T1000 (cell line): ENCODE results near the gene CSTA.
"Not testable (repeated sequence)": the region's sequence is repeated elsewhere in the genome, so short reads cannot be mapped to it uniquely, and the experiment has no call there.

ENCODE experiments used
- DNase-seq: peaks from one replicate; lab custom pipeline; 2025; ENCODE audit warnings: mixed read lengths; lab: John Stamatoyannopoulos, UW

CSTA gene

DNA sequence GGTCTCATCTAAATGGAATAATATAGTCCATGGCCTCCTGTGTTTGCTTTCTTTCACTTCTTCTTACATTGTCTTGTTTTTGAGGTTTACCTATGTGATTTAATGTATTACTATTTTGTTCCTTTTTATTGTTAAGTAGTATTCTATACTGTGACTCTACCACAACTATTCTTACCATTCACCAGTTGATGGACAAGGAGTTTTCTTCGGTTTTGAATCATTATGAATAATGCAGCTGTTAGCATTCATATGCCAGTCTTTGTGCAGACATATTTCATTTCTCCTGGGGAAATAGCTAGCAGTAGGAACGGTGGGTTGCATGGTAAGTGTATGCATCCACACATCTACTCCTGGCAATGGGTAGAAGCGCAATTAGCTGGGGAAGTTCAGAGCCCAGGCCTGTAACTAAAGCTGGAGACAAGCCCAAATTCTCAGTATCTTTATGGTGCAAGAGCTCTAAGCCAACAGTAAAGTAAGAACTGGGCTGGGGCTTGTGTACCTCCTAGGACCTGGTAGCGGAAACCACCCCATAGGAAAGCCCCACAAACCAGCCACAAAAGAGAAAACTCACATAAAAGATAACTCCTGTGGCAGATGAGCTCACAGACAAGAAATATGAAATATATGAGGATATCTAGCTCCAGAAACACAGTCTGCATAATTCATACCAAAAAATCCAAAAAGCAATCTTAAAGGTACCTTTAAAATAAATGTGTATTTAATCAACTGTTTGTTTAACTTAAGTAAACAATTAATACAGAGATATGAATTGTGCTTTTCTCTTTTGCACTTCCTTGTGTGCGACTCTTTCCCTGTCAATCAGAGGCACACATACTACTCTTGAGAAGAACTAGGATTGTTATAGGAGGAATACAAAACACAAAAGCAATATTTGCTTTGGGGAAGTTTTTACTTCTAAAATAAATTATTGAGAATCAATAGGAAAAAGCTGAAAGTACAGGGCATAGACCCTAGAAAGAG is 2.7 kb upstream of the CSTA start:
- DNase-seq, result no peak

DNA sequence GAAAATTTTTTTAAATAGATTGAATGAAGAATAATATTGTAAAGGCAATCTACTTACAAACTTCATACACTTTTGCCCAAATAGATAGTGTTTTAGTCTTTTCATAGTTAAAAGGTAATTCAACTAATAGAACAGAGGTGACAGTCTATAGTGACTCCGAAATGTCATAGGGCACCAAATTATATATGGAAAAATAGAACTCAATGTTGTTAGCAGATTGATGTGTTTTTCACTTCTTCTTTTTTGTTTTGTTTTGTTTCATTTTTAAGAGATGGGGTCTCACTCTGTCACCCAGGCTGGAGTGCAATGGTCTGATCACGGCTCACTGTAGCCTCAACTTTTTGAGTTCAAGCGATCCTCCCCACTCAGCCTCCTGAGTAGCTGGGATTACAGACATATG is 721 bp downstream of the CSTA start:
- no peak for DNase-seq

GRCh38 chr3:122331886-122332285 is 6.8 kb downstream of the CSTA start:
- DNase-seq, result no peak

GRCh38 chr3:122332551-122332950 is 7.5 kb downstream of the CSTA start:
- no peak for DNase-seq

GRCh38 chr3:122342803-122343202 is 17.8 kb downstream of the CSTA start:
- DNase-seq, result no peak

DNA sequence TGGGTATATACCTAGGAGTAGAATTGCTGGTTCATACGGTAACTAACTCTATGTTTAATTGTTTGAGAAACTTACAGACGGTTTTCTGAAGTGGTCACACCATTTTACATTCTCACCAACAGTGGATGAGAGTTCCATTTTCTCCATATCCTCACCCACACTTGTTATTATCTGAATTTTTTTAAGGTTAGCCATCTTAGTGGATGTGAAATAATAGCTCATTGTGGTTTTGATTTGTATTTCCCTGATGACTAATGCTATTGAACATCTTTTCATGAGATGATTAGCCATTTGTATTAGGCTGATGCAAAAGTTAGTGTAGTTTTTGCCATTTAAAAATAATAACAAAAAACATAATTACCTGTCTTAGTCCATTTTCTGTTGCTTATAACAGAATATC is 18.6 kb downstream of the CSTA start:
- no peak for DNase-seq

DNA sequence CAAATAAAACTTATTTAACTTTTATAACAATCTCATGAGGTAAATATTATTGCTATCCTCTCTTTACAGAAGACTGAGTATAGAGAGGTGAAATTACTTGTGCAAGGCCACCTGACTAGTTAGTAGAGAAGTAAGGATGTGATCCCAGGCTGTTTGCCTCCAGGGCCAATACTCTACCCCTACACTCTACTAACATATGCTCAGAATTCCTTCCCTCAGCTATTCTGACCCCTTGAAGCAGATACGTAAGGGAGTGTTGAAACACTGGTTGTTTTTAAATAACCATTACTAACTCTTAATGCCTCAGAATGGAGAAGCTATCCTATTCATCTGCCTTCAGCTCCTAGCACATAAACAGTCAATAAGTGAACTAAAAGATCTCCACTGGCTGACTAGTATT is 24.1 kb downstream of the CSTA start:
- DNase-seq, result no peak

GRCh38 chr3:122350814-122351418 is 25.9 kb downstream of the CSTA start:
- no peak for DNase-seq

- DNase-seq, result no peak
Measured at GRCh38 chr3:122351612-122352011, 26.6 kb downstream of the CSTA start.

DNA sequence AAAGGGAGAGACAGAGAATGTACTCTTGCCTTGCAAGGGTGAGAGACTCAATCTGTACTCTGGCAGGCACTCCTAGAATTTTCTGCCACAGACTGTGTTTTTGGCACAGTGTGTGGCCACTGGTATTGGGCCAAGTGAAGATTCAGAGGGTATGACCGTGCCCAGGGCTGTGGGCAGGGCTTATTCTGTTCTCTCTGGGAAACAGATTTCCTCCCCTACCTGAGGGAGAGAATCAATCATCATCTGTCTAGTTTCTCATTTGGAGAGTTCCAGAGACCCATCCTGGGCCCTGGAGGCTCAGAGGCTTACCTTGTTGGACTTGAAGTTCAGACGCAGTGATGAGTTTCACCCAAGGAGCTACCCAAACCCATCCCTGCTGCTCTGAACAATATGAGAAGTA is 28.2 kb downstream of the CSTA start:
- no peak for DNase-seq

- no peak for DNase-seq
Measured at GRCh38 chr3:122353893-122354401, 28.9 kb downstream of the CSTA start.

DNA sequence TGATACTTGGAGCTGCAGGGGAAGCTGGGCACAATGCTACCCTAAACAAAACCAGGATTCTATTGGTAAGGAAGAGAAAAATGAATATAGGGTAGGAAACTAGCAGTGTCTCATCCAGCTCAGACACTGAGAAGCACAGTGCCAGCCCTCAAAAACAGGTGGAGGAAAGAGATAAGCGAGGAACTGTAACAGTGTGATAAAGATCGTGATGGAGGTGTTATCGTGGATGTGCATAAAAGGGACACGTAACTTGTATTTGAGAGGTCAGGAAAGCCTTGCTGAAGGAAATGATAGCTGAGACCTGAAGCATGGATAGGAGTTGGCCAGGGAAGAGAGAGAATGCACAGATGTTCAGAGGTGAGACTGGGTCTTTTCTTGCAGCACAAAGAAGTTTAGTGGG is 30.6 kb downstream of the CSTA start:
- DNase-seq, result no peak

DNA sequence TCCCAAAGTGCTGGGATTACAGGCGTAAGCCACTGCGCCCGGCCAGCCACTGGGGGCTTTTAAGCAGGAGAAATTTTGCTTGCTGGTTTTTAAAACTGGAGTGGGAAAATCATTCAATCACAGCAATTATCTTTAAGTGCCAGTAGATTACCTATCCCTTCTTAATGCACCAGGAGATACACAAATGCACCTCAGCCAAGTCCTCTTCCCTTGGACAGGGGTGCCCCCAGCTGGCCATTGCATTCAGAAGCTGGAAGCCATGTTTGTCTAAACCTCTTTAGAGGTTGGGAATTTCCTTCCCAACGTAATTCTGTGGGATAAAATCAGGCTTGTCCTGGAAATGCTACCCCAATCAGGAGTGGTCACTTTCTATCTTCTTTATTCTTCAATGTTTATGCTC is 31.4 kb downstream of the CSTA start:
- DNase-seq, result no peak

DNA sequence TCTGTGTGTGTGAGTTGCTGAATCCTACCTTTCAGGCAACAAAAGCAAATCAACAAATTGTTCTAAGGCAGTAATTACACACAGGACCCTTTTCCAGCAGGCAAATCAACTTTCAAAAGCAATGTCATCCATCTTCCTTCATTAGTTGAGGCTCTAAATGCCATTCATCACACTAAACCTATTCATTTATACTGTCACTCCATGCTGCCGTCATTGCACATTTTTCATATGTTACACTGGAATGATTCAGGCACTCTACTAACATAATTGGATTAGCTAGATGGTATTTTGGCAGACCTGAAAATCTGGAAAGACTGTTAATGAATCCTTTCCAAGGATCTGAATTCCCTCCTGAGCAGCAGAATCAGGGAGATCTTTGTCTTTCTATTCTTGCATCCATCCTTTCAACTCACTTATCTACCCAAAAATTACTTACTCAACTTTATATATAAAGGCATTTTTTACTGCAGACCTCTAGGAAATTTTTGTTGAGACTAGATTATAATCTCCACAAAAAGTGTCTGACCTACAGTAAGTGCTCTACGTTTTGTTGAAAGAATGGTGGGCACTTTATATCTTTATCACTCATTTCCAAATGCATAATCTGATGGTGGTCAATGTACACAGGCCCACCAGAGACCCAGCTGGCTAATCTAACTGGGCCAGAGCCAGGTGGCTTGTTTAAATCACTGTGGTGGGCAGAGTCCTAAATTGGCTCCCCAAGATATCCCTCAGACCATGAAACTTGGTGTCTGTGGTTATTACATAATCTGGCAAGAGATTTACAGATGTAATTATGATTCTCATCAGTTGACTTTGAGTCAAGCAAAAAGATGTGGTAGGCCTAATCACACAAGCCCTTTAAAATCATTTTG is 33.0 kb downstream of the CSTA start:
- no peak for DNase-seq

DNA sequence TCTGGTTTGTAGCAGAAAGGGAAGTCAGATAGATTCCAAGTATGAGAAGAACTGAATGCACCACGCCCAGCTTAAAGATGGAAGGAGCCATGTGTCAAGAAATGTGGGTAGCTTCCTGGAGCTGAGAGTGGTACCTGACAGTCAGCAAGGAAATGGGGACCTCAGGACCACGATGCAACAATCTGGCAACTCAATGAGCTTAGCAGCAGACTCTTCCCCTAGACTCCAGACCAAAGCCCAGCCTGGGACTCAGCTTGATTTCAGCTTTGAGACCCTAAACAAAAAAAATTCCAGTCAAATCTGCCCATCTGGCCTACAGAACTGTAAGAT is 33.6 kb downstream of the CSTA start:
- no peak for DNase-seq

- DNase-seq, result no peak
Measured at GRCh38 chr3:122362026-122362425, 37.0 kb downstream of the CSTA start.

GRCh38 chr3:122364490-122364889 is 39.4 kb downstream of the CSTA start:
- DNase-seq, result no peak

- no peak for DNase-seq
Measured at GRCh38 chr3:122365073-122365472, 40.0 kb downstream of the CSTA start.

- not testable (repeated sequence) for DNase-seq
Measured at GRCh38 chr3:122365582-122366378, 40.7 kb downstream of the CSTA start.

DNA sequence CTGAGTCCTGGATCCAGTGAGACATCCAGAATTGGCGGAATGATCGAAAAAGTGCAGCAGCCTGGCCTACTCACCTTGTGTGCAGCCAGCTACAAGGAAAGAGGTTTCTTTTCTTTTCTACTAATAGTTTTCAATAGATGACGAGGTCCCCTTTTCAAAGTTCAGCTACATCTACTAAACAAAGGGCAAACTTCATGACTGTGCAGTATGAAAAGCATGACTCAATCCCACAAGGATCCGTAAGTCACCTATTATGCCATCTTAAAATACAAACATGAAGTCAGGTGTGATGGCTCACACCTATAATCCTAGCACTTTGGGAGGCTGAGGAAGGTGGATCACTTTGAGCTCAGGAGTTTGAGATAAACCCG is 41.3 kb downstream of the CSTA start:
- DNase-seq, result no peak

GRCh38 chr3:122374034-122374433 is 49.0 kb downstream of the CSTA start:
- no peak for DNase-seq

DNA sequence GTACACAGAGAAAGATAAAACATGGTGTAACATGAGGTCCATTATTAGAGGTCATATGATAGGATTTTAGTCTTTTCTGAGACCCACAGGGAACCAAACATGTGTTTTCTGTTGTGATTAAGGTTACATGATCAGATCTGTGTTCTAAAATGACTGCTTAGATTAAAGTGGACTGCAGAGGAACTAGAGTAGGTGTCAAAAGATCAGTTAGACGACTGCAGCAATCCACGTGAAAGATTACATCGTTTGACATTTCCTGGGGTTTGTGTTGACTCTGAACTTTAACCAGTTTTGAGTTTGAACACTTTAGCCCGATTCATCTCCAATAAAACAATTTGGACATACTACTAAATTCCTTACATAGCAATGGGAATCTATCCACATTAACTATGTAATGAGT is 52.9 kb downstream of the CSTA start:
- DNase-seq, result no peak
